IMR-90 (cell line): Measurements from ENCODE around the gene FES. TPM values are rescaled to one million over a fixed set of nuclear protein-coding genes. Genes with fewer than 3 reads are reported as not detected.

ENCODE experiments used
- ATAC-seq: fragments of 200-7000 bp; cut with Tn5 transposase; 2 replicates; pipeline ENCODE4 v1.9.1; 2020; ENCODE audit warnings: low read depth, mild to moderate bottlenecking, moderate library complexity
- BruUV-seq: library from RNA; stranded (reverse); fragments of 400-500 nt; replicated peaks from 2 replicates; lab custom pipeline; 2021; lab: Mats Ljungman, UMichigan
- CTCF ChIA-PET: fragments of 300-600 bp; formaldehyde crosslinking; extraction: SDS; loops from one replicate; lab custom pipeline; 2021; ENCODE audit warnings: antibody characterized with exemption; lab: Yijun Ruan, JAX
- POLR2A ChIA-PET: fragments of 300-600 bp; sonication (Branson Sonifier 250); formaldehyde crosslinking; loops from one replicate; lab custom pipeline; 2022; ENCODE audit warnings: antibody characterized with exemption; ENCODE audit not compliant: unreplicated experiment; lab: Charles Lee
- DNase-seq: peaks from one replicate; pipeline ENCODE4 v3.0.0; 2013
- H2AFZ ChIP-seq: replicated peaks from 2 replicates; pipeline ENCODE3; 2013; ENCODE audit warnings: low read length, mild to moderate bottlenecking; ENCODE audit not compliant: poor library complexity
- H2AK5ac ChIP-seq: 2 replicates; pipeline ENCODE4 v1.6.1; 2013; ENCODE audit warnings: low read depth, low read length, inconsistent platforms
- H2AK9ac ChIP-seq: replicated peaks from 2 replicates; pipeline ENCODE3; 2013; ENCODE audit warnings: mild to moderate bottlenecking, low read depth, low read length, moderate library complexity; ENCODE audit not compliant: poor library complexity
- H2BK120ac ChIP-seq: 2 replicates; pipeline ENCODE4 v1.6.1; 2013; ENCODE audit warnings: low read depth, low read length, inconsistent platforms
- H2BK15ac ChIP-seq: 3 replicates; pipeline ENCODE4 v1.6.1; 2013; ENCODE audit warnings: low read depth, low read length, inconsistent platforms
- H2BK20ac ChIP-seq: 2 replicates; pipeline ENCODE4 v1.6.1; 2013; ENCODE audit warnings: low read depth, mild to moderate bottlenecking, inconsistent platforms, low read length, moderate library complexity
- H2BK5ac ChIP-seq: 2 replicates; pipeline ENCODE4 v1.6.1; 2013; ENCODE audit warnings: mild to moderate bottlenecking, low read depth, low read length, inconsistent platforms; ENCODE audit not compliant: poor library complexity, severe bottlenecking
- H3K14ac ChIP-seq: replicated peaks from 2 replicates; pipeline ENCODE4 v1.6.1; 2013; ENCODE audit warnings: low read depth, low read length, inconsistent platforms
- H3K18ac ChIP-seq: 2 replicates; pipeline ENCODE4 v1.6.1; 2013; ENCODE audit warnings: low read depth, low read length, control low read depth
- H3K23ac ChIP-seq: 2 replicates; pipeline ENCODE4 v1.6.1; 2013; ENCODE audit warnings: low read depth, low read length, inconsistent platforms
- H3K27ac ChIP-seq: 2 replicates; pipeline ENCODE4 v1.5.1; 2013; ENCODE audit warnings: mild to moderate bottlenecking, control low read depth, low read length; ENCODE audit not compliant: insufficient read depth
- H3K27me3 ChIP-seq: 2 replicates; pipeline ENCODE4 v1.6.1; 2013; ENCODE audit warnings: low read length; ENCODE audit not compliant: control insufficient read depth, insufficient read depth
- H3K36me3 ChIP-seq: 2 replicates; pipeline ENCODE4 v1.6.1; 2013; ENCODE audit warnings: low read length, mixed read lengths; ENCODE audit not compliant: control insufficient read depth, insufficient read depth
- H3K4ac ChIP-seq: 2 replicates; pipeline ENCODE4 v1.6.1; 2013; ENCODE audit warnings: low read depth, low read length, inconsistent platforms
- H3K4me1 ChIP-seq: 2 replicates; pipeline ENCODE4 v1.6.1; 2013; ENCODE audit warnings: low read length, mixed read lengths; ENCODE audit not compliant: control insufficient read depth, insufficient read depth
- H3K4me2 ChIP-seq: 2 replicates; pipeline ENCODE4 v1.6.1; 2013; ENCODE audit warnings: low read depth, mild to moderate bottlenecking, control low read depth, low read length, moderate library complexity
- H3K4me3 ChIP-seq: 2 replicates; pipeline ENCODE4 v1.5.1; 2013; ENCODE audit warnings: low read depth, mild to moderate bottlenecking, control low read depth, low read length, moderate library complexity; ENCODE audit not compliant: insufficient read depth
- H3K56ac ChIP-seq: 2 replicates; pipeline ENCODE4 v1.6.1; 2013; ENCODE audit warnings: low read length, inconsistent platforms; ENCODE audit not compliant: insufficient read depth; ENCODE audit errors: extremely low read depth
- H3K79me1 ChIP-seq, 2 experiments: 2 replicates each; pipeline ENCODE4 v1.6.1; 2013; ENCODE audit warnings: low read length in 2 of 2, inconsistent platforms in 1 of 2, low read depth in 1 of 2
- H3K9ac ChIP-seq: 2 replicates; pipeline ENCODE4 v1.6.1; 2013; ENCODE audit warnings: low read depth, low read length, control low read depth
- H3K9me1 ChIP-seq: 2 replicates; pipeline ENCODE4 v1.6.1; 2013; ENCODE audit warnings: low read length, inconsistent platforms; ENCODE audit not compliant: insufficient read depth
- H3K9me3 ChIP-seq: 2 replicates; pipeline ENCODE4 v1.6.1; 2013; ENCODE audit warnings: low read length; ENCODE audit not compliant: control insufficient read depth, insufficient read depth
- H4K20me1 ChIP-seq: 2 replicates; pipeline ENCODE4 v1.6.1; 2013; ENCODE audit warnings: low read length, inconsistent platforms; ENCODE audit not compliant: insufficient read depth
- H4K5ac ChIP-seq: 2 replicates; pipeline ENCODE4 v1.6.1; 2013; ENCODE audit warnings: mild to moderate bottlenecking, low read depth, low read length, control low read depth
- H4K8ac ChIP-seq, 2 experiments: 2 replicates each; pipeline ENCODE4 v1.6.1; 2013; ENCODE audit warnings: low read depth in 2 of 2, low read length in 2 of 2, control low read depth in 1 of 2, inconsistent platforms in 1 of 2
- H4K91ac ChIP-seq: 2 replicates; pipeline ENCODE4 v1.6.1; 2013; ENCODE audit warnings: low read depth, low read length, inconsistent platforms; ENCODE audit not compliant: insufficient read depth
- CEBPB ChIP-seq: IDR thresholded peaks from 2 replicates; pipeline ENCODE4 v1.6.1; 2012; ENCODE audit warnings: low read depth, low read length, improper control_type of control experiment
- MAFK ChIP-seq: IDR thresholded peaks from 2 replicates; pipeline ENCODE4 v1.6.1; 2012; ENCODE audit warnings: low read depth, low read length, improper control_type of control experiment
- MAZ ChIP-seq: IDR thresholded peaks from 2 replicates; pipeline ENCODE4 v1.6.1; 2012; ENCODE audit warnings: low read depth, mild to moderate bottlenecking, low read length, improper control_type of control experiment, moderate library complexity, borderline replicate concordance
- MXI1 ChIP-seq: IDR thresholded peaks from 2 replicates; pipeline ENCODE4 v1.6.1; 2012; ENCODE audit warnings: low read depth, mild to moderate bottlenecking, low read length, moderate library complexity, borderline replicate concordance
- NFE2L2 ChIP-seq: fragments of 150-350 bp; IDR thresholded peaks from 2 replicates; pipeline ENCODE4 v1.6.1; 2016; ENCODE audit warnings: low read depth, mild to moderate bottlenecking, low read length
- POLR2A ChIP-seq: IDR thresholded peaks from 2 replicates; pipeline ENCODE4 v1.6.1; 2012; ENCODE audit warnings: mild to moderate bottlenecking, low read depth, low read length
- SMC3 ChIP-seq: fragments of 150-350 bp; IDR thresholded peaks from 2 replicates; pipeline ENCODE4 v1.6.1; 2016; ENCODE audit warnings: low read depth, mild to moderate bottlenecking, antibody characterized with exemption, low read length, moderate library complexity
- USF2 ChIP-seq: fragments of 150-350 bp; IDR thresholded peaks from 2 replicates; pipeline ENCODE4 v1.6.1; 2017; ENCODE audit warnings: mild to moderate bottlenecking, antibody characterized with exemption, low read length, low read depth
- WGBS, 2 experiments: methylation state at CpG; one replicate each; pipeline versions ENCODE4 v1.1.5 to v1.1.7; 2013; ENCODE audit warnings: missing lambda C conversion rate in 2 of 2; ENCODE audit not compliant: insufficient read length in 1 of 2; ENCODE audit errors: extremely low coverage in 2 of 2; 5-methylcytosine and 5-hydroxymethylcytosine counted together
- dilution Hi-C: fragments of 300-500 bp; cut with HindIII; formaldehyde crosslinking; loops from one replicate; pipeline ENCODE4 v1.14.3; 2018; ENCODE audit warnings: low sequenced_read_pairs; ENCODE audit not compliant: unreplicated experiment
- in situ Hi-C: fragments of 300-500 bp; cut with MboI; formaldehyde crosslinking; loops from 3 replicates; pipeline ENCODE4 v1.14.3; 2019; ENCODE audit warnings: low sequenced_read_pairs, inconsistent platforms, mixed read lengths
- intact Hi-C: fragments of 100-400 bp; cut with micrococcal nuclease; formaldehyde crosslinking; loops from 2 replicates; pipeline ENCODE4 v1.10.0; 2022
- polyA plus RNA-seq, 3 experiments: library from polyadenylated mRNA; depleted of rRNA; stranded (reverse); fragments of >200 nt; gene quantifications; 2 replicates each; pipeline ENCODE4 v1.2.3, GENCODE V29; 2012; ENCODE audit warnings: low replicate concordance in 1 of 3
- total RNA-seq: library from RNA; depleted of rRNA; stranded (reverse); fragments of >200 nt; gene quantifications from 2 replicates; pipeline ENCODE4 v1.2.3, GENCODE V29; 2012

The FES gene
- total and polyA plus RNA-seq, 2 of the 4 experiments (the other 2 are of a cell fraction), result 10.5 to 11.7 TPM

GRCh38 chr15:90838544-90838943 lies 45.8 kb upstream of the FES start:
- no peak overlapping the region for H3K18ac ChIP-seq
- H3K27ac ChIP-seq, result no peak overlapping the region
- CTCF ChIA-PET, result no interaction called here
- peaks cover 8% of the 10 kb centered on the region for H3K27me3 ChIP-seq
- 88% methylated on average over 8 of the region's 15 CpGs; no CpG with 5 or more reads in 1 of the 2 experiments for WGBS, 2 experiments
- no peak overlapping the region for H4K5ac ChIP-seq
- H2BK120ac ChIP-seq, result no peak overlapping the region
- no peak for ATAC-seq
- no peaks in the 10 kb centered on the region for H3K79me1 ChIP-seq
- no peak overlapping the region for H3K4ac ChIP-seq
- intact Hi-C loops (no loop called here), dilution Hi-C loops (no loop called here), in situ Hi-C loops (no loop called here)
- H2AK5ac ChIP-seq, result peak overlapping the region; percentile 17; the same call in 1 of the 2 replicates
- DNase-seq, result no peak
- no peaks in the 10 kb centered on the region for H3K9me1 ChIP-seq
- no TSS peak for BruUV-seq
- H3K4me1 ChIP-seq, result peaks cover 2% of the 10 kb centered on the region
- TF ChIP-seq MXI1 (no peak), MAZ (no peak), NFE2L2 (no peak), POLR2A (no peak), SMC3 (no peak), CEBPB (no peak), MAFK (no peak), USF2 (no peak)
- no peak overlapping the region for H2BK5ac ChIP-seq
- H3K36me3 ChIP-seq, result no peaks in the 10 kb centered on the region
- H3K23ac ChIP-seq, result no peak overlapping the region
- H2BK20ac ChIP-seq, result no peak overlapping the region
- no peak overlapping the region for H3K4me3 ChIP-seq
- peak overlapping the region; percentile 41 for H2AFZ ChIP-seq
- H4K20me1 ChIP-seq, result no peaks in the 10 kb centered on the region; the same call in 1 of the 2 replicates
- POLR2A ChIA-PET, result no interaction called here
- no peak overlapping the region for H2AK9ac ChIP-seq
- no peaks in the 10 kb centered on the region for H3K9me3 ChIP-seq
- no peak overlapping the region for H3K56ac ChIP-seq
- no peak overlapping the region for H3K14ac ChIP-seq
- no peak overlapping the region for H3K9ac ChIP-seq
- no peak overlapping the region for H2BK15ac ChIP-seq
- no peak overlapping the region for H4K91ac ChIP-seq
- H4K8ac ChIP-seq, result no peak overlapping the region
- no peak overlapping the region for H3K4me2 ChIP-seq
